Muscle layer of duodenum (tissue), 2 donors: ENCODE data around the gene GSTT4.
"Not testable (repeated sequence)": the region's sequence is repeated elsewhere in the genome, so short reads cannot be mapped to it uniquely, and the experiment has no call there.

Experiments
- H3K27ac ChIP-seq: one replicate; pipeline ENCODE4 v1.7.0; 2013; ENCODE audit warnings: mild to moderate bottlenecking, low read length
- H3K27me3 ChIP-seq: one replicate; pipeline ENCODE4 v1.7.0; 2013; ENCODE audit warnings: low read depth, mild to moderate bottlenecking, control low read depth, low read length
- H3K36me3 ChIP-seq, 2 donors: one replicate each; pipeline ENCODE4 v1.7.0; 2013; ENCODE audit warnings: low read length in 2 of 2, control low read depth in 1 of 2, mild to moderate bottlenecking in 1 of 2; ENCODE audit not compliant: insufficient read depth in 2 of 2, control insufficient read depth in 1 of 2
- H3K4me1 ChIP-seq, 2 donors: one replicate each; pipeline ENCODE4 v1.7.0; 2013; ENCODE audit warnings: low read length in 2 of 2, mild to moderate bottlenecking in 2 of 2, control low read depth in 1 of 2, moderate library complexity in 1 of 2; ENCODE audit not compliant: insufficient read depth in 2 of 2, control insufficient read depth in 1 of 2
- H3K4me3 ChIP-seq, 2 donors: one replicate each; pipeline ENCODE4 v1.7.0; 2013; ENCODE audit warnings: low read length in 2 of 2, low read depth in 1 of 2, mild to moderate bottlenecking in 1 of 2
- H3K9me3 ChIP-seq, 2 donors: one replicate each; pipeline ENCODE4 v1.7.0; 2013; ENCODE audit warnings: low read length in 2 of 2, control low read depth in 1 of 2, mild to moderate bottlenecking in 1 of 2; ENCODE audit not compliant: control insufficient read depth in 1 of 2
- donor health status: healthy.

The GSTT4 gene

DNA sequence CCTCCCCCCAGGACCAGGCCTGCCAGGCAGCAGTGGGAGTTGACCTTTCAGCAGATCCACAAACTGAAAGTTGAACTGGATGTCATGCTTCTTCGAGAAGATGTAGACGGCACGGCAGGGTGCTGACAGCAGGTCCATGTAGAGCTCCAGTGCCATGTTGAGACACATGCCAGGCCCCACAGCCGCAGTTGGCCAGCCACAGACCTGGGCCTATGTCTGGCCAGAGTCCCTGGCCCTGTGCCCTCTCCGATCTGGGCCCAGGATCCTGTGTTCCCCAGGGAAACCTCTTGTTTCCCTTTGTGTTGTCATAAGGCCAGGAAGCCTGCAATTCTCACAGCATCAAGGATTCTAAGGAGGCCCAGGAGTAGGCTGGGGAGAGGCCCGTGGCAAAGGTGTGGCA lies at the start of gene GSTT4:
TSS of gene GSTT4 (minus strand) at position 253 of the 400 bp plus-strand sequence. CDS start at position 156, 97 bp downstream.
- no peaks in the 10 kb centered on the region for H3K4me1 ChIP-seq
- H3K27me3 ChIP-seq, result no peaks in the 10 kb centered on the region
- no peak within 1 kb of the TSS for H3K27ac ChIP-seq
- no peak within 1 kb of the TSS for H3K4me3 ChIP-seq
- no peaks in the 10 kb centered on the region for H3K9me3 ChIP-seq
- no peaks in the 10 kb centered on the region for H3K36me3 ChIP-seq

DNA sequence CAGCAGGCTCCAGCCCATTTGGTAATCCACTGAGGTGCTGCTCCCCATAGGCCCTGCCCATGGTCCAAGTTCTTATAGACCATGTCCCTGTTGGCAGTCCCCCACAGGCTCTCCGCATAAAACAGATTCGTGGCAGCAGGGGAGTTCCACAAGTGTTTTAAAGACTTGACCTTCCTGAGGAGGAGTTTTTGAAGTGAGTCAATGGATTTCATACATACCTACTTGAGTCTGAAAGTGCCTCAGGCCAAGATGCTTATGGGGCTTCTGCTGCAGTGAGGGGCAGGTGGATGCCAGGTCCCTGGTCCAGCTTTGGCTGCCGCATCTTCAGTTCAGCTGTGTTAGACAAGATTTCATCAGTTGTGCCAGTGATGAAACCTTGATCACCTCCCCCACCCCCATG lies 49.1 kb upstream of the GSTT4 start:
- Histone ChIP-seq H3K9me3 (no peaks in the 10 kb centered on the region), H3K27ac (no peak overlapping the region), H3K27me3 (no peaks in the 10 kb centered on the region), H3K4me1 (no peaks in the 10 kb centered on the region), H3K36me3 (peaks cover 73% of the 10 kb centered on the region in 2 donors), H3K4me3 (no peak overlapping the region)

DNA sequence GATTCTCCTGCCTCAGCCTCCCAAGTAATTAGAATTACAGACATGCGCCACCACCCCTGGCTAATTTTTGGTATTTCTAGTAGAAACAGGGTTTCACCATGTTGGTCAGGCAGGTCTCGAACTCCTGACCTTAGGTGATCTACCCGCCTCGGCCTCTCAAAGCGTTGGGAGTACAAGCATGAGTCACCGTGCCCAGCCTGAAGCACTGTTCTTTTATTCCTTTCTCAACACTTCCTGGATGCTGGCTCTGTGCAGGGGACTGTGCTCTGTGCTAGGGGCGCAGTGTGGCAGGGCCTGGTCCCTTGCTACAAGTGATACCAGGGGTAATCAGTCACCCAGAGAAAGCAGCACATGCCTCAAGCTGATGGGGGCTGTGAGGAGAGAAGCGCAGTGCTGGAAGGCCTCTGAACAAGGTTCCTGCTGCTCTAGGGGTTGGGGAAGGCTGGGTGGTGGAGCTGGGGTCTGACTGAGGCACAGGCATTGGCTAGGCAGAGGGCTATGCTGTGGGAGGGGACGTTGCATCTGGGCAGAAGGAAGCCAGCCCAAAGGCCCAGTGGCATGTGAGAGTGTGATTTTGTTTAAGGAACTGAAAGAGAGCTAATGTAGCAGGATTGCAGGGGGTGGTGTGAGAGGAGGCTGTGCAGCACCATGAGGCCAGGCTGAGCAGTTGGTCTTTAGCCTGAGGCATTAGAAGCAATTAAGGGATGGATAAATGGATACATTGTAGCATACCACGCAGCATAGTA lies 48.4 kb upstream of the GSTT4 start:
- Histone ChIP-seq H3K4me3 (no peak overlapping the region), H3K9me3 (no peaks in the 10 kb centered on the region), H3K27me3 (no peaks in the 10 kb centered on the region), H3K4me1 (no peaks in the 10 kb centered on the region), H3K36me3 (peaks cover 73% of the 10 kb centered on the region in 2 donors), H3K27ac (no peak overlapping the region)

DNA sequence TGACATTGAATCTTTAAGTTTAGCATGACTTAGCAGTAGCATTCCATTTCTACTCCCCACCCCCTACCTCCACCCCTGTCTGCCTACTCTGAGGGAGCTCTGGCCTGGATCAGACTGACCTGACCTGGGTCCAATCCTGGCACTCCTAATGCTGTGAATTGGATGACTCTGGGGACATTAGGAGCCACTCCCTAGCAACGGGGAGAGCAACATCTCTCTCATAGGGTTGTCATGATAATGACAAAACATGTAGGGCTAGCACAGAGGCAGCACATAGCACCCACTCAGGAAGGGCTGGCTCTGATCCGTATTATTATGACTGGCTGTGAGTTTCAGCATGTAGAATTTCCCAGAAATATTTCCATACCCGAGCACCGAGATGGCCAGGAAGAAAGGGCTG lies 46.3 kb upstream of the GSTT4 start:
- Histone ChIP-seq H3K9me3 (no peaks in the 10 kb centered on the region), H3K27ac (peak overlapping the region; percentile 72), H3K36me3 (peaks cover 62 to 75% of the 10 kb centered on the region in 2 donors), H3K27me3 (no peaks in the 10 kb centered on the region), H3K4me1 (no peaks in the 10 kb centered on the region), H3K4me3 (no peak overlapping the region)

DNA sequence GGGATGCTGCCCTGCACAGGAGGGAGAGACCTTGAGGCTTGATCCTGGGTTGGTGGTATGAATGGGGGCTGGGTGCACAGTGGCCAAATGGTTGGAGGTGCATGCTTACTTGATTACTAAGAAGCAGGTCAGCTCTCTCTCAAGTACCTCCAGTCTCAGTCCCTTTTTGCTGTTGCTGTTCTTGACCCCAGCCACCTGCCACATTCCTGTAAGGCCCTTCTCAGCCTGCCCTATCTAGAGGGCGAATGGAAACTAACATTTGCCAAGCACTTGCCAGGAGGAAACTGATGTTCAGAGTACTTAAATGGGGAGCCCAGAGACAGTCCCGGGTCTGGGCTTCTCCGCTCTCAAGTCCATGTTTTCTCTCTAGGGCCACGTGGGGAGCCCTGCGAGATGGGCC lies 45.8 kb upstream of the GSTT4 start:
- no peaks in the 10 kb centered on the region for H3K4me1 ChIP-seq
- no peaks in the 10 kb centered on the region for H3K27me3 ChIP-seq
- peaks cover 56 to 76% of the 10 kb centered on the region in 2 donors for H3K36me3 ChIP-seq
- H3K27ac ChIP-seq, result no peak overlapping the region
- no peaks in the 10 kb centered on the region for H3K9me3 ChIP-seq
- H3K4me3 ChIP-seq, result no peak overlapping the region

DNA sequence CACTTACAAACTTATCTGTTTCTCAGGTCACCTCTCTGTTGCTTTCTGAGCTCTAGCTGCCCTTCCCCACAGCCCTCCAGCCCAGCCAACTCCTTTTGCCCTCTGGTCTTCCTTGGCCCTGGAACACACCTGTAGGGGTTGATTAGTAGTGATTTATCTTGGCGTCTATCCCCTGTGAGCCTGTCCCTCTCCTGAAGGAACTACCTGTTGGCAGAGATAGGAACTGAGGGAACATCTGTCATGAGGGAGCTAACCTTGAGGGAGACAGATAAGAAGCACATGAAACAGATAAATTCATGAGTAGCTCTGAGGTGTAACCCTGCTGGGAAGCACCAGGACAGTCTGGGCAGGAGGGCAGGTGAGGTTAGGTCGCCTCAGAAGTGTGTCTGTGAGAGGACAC lies 44.7 kb upstream of the GSTT4 start:
- no peak overlapping the region for H3K27ac ChIP-seq
- no peaks in the 10 kb centered on the region for H3K27me3 ChIP-seq
- peaks cover 53 to 77% of the 10 kb centered on the region in 2 donors for H3K36me3 ChIP-seq
- no peaks in the 10 kb centered on the region for H3K9me3 ChIP-seq
- no peak overlapping the region for H3K4me3 ChIP-seq
- H3K4me1 ChIP-seq, result no peaks in the 10 kb centered on the region

DNA sequence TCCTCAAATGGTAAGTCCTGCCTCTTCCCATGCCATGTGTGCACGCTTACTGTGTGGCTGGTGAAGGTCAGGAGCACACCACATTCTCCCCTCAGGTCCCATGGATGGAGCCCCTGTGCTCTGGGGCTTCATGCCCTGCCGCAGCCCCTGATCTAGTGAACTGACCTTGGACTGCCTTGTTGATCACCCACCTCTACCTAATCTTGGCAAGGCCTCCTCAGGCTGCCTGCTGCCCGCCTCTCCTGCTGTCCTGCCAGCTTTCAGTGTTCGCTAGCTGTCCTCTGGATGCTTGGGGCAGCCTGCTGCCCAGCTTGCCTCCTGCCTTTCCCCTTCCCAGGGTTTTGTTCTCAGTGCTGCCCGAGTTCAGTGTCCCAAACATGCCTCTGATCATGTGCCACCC lies 44.0 kb upstream of the GSTT4 start:
- H3K27me3 ChIP-seq, result no peaks in the 10 kb centered on the region
- H3K27ac ChIP-seq, result no peak overlapping the region
- H3K36me3 ChIP-seq, result peaks cover 45 to 76% of the 10 kb centered on the region in 2 donors
- no peaks in the 10 kb centered on the region for H3K9me3 ChIP-seq
- no peaks in the 10 kb centered on the region for H3K4me1 ChIP-seq
- no peak overlapping the region for H3K4me3 ChIP-seq

DNA sequence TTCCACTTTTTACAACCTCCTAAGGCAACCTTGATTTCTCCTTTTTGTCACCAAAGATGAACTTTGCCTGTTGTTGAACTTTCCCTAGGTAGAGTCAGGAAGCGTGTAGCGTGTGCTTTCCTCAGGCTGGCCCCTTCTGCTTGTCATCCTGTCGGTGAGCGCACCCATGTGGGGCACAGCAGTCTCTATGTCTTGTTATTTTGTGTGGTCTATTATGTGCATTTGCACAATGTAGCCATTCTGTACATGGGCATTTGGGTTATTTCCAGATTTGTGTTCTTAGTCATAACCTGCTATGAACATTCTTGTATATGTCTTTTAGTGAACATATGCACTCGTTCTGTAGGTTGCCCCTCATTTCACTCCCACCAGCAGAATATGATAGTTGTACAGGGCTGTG lies 40.8 kb upstream of the GSTT4 start:
- H3K27me3 ChIP-seq, result no peaks in the 10 kb centered on the region
- H3K9me3 ChIP-seq, result no peaks in the 10 kb centered on the region
- no peaks in the 10 kb centered on the region for H3K4me1 ChIP-seq
- H3K4me3 ChIP-seq, result no peak overlapping the region
- H3K27ac ChIP-seq, result no peak overlapping the region
- peaks cover 39 to 83% of the 10 kb centered on the region in 2 donors for H3K36me3 ChIP-seq

DNA sequence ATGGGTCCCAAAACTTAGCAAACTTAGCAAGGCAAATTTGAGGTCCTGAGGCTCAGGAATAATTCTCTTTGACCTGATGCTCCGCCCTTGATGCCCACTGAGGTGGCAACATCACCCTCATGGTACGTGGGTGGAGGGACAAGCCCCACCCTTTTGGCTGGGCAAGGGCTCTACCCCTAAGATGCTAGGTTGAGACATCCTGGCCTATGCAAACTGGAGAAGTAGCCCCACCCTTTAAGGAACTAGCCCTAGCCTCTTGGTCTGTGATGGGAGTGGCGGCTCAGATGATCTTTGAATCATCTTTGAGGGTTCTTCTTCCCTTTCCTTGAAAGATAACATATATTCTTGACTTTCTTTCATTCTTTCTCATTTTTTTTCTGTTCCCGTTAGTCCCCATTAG lies 38.7 kb upstream of the GSTT4 start:
- no peak overlapping the region for H3K27ac ChIP-seq
- H3K36me3 ChIP-seq, result peaks cover 41 to 77% of the 10 kb centered on the region in 2 donors
- H3K27me3 ChIP-seq, result no peaks in the 10 kb centered on the region
- no peak overlapping the region for H3K4me3 ChIP-seq
- no peaks in the 10 kb centered on the region for H3K9me3 ChIP-seq
- H3K4me1 ChIP-seq, result no peaks in the 10 kb centered on the region

DNA sequence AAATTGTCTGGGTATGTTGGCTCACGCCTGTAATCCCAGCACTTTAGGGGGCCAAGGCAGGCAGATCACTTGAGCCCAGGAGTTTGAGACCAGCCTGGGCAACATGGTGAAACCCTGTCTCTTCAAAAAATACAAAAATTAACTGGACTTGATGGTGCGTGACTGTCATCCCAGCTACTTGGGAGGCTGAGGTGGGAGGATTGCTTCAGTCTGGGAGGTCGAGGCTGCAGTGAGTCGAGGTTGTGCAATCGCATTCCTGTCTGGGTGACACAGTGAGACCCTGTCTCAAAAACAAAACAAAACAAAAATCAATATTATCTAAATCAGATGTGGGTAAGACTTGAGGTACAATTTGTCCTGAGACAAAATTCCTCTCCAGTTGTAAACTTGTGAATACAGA lies 38.2 kb upstream of the GSTT4 start:
- H3K4me3 ChIP-seq, H3K27ac ChIP-seq: not testable (repeated sequence)
- H3K36me3 ChIP-seq, result peaks cover 42 to 79% of the 10 kb centered on the region in 2 donors

DNA sequence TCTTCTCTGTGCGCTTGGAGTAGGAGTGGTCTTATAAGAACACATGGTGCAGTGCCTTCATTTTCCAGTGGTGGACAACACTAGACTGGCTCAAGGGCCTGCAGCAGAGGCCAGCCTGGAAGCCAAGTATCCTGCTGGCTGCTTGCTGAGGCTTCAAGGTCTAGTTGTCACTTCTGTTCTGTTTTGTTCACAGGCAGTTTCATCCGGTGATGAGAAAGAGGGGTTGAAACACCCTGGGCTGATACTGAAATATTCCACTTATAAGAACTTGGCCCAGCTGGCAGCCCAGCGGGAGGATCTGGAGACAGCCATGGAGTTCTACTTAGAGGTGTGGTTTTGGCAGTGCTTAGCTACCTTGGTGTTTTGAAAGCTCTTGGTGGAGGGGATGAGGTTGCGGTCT lies 35.7 kb upstream of the GSTT4 start:
- Histone ChIP-seq H3K9me3 (no peaks in the 10 kb centered on the region), H3K36me3 (peaks cover 55 to 76% of the 10 kb centered on the region in 2 donors)

More for the DNA sequence above, 38.2 kb upstream of the GSTT4 start:
- not testable (repeated sequence) for H3K27me3 ChIP-seq, H3K9me3 ChIP-seq, H3K4me1 ChIP-seq

DNA sequence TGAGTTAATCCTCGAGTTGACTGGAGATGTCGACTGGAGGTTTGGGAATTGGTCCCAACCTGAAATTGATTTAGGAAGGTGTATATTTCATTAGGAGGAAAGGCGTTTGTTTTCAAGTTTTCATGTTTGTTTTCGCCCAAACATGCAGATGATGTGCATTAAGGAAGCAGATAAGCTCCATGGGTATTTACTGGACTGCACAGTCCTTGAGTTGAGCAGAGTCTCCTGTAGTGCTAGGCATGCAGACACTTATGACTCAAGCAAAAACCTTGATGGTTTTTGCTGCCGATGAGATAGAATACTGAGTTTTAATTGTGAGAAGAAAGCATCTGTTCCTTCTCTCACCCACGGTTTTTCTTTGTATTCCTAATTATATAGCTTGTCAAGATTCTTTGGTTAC lies 33.8 kb upstream of the GSTT4 start:
- Histone ChIP-seq H3K9me3 (no peaks in the 10 kb centered on the region), H3K4me1 (no peaks in the 10 kb centered on the region), H3K27me3 (no peaks in the 10 kb centered on the region), H3K36me3 (peaks cover 51 to 63% of the 10 kb centered on the region in 2 donors), H3K4me3 (no peak overlapping the region), H3K27ac (no peak overlapping the region)

More for the DNA sequence above, 35.7 kb upstream of the GSTT4 start:
- no peak overlapping the region for H3K27ac ChIP-seq
- no peaks in the 10 kb centered on the region for H3K27me3 ChIP-seq
- H3K4me1 ChIP-seq, result no peaks in the 10 kb centered on the region
- H3K4me3 ChIP-seq, result no peak overlapping the region
